Body of pancreas (tissue), 4 donors: Measurements from ENCODE around the gene SYNE2.

Source experiments
- CTCF ChIP-seq, 7 experiments: fragments of 450-650 bp in 4 of 7; fragments of 200-600 bp in 3 of 7; sonication (generic) in 3 of 7; IDR thresholded peaks; one replicate each; pipeline ENCODE4 v1.5.1; 2016 to 2019; ENCODE audit warnings: antibody characterized with exemption in 7 of 7
- POLR2A ChIP-seq, 3 donors: fragments of 450-650 bp; IDR thresholded peaks; one replicate each; pipeline ENCODE4 v1.6.1; 2016; ENCODE audit warnings: antibody characterized with exemption in 3 of 3, mild to moderate bottlenecking in 2 of 3

- no peak for TF ChIP-seq CTCF (IDR thresholded peaks at IDR 0.05)
- TF ChIP-seq POLR2A (IDR thresholded peaks at IDR 0.05), result no peak
Measured at GRCh38 chr14:63928744-63929174, 76.0 kb downstream of the SYNE2 start.
